H9 (cell line): ENCODE results near the gene RBM7. TPM values are rescaled to one million over a fixed set of nuclear protein-coding genes. Genes with fewer than 3 reads are reported as not detected.

Experiments
- DNase-seq: peaks from one replicate; pipeline ENCODE4 v3.0.0-alpha.2; 2017
- H2AFZ ChIP-seq: one replicate; pipeline ENCODE4 v1.6.1; 2013; ENCODE audit warnings: mild to moderate bottlenecking, low read length, control low read depth, moderate library complexity
- H2AK5ac ChIP-seq: 2 replicates; pipeline ENCODE4 v1.6.1; 2013; ENCODE audit warnings: low read length, control low read depth, mixed read lengths; ENCODE audit not compliant: insufficient read length
- H2BK120ac ChIP-seq: one replicate; pipeline ENCODE4 v1.6.1; 2013; ENCODE audit warnings: low read depth, mild to moderate bottlenecking, low read length, control low read depth, inconsistent platforms; ENCODE audit not compliant: poor library complexity, severe bottlenecking
- H2BK12ac ChIP-seq: 2 replicates; pipeline ENCODE4 v1.6.1; 2013; ENCODE audit warnings: low read length, control low read depth, mixed read lengths, low read depth; ENCODE audit not compliant: insufficient read length
- H2BK15ac ChIP-seq: 2 replicates; pipeline ENCODE4 v1.6.1; 2013; ENCODE audit warnings: low read depth, low read length, control low read depth
- H2BK20ac ChIP-seq: one replicate; pipeline ENCODE4 v1.6.1; 2013; ENCODE audit warnings: low read depth, mild to moderate bottlenecking, low read length, control low read depth, inconsistent platforms; ENCODE audit not compliant: poor library complexity, severe bottlenecking
- H2BK5ac ChIP-seq: 2 replicates; pipeline ENCODE4 v1.6.1; 2013; ENCODE audit warnings: low read length, control low read depth, mixed read lengths; ENCODE audit not compliant: insufficient read length
- H3K14ac ChIP-seq: 2 replicates; pipeline ENCODE4 v1.6.1; 2013; ENCODE audit warnings: low read length, control low read depth; ENCODE audit not compliant: insufficient read depth
- H3K18ac ChIP-seq: 2 replicates; pipeline ENCODE4 v1.6.1; 2013; ENCODE audit warnings: low read depth, mild to moderate bottlenecking, mixed read lengths, low read length, control low read depth; ENCODE audit not compliant: insufficient read length
- H3K23ac ChIP-seq: 2 replicates; pipeline ENCODE4 v1.6.1; 2013; ENCODE audit warnings: low read length, control low read depth, mixed read lengths, low read depth; ENCODE audit not compliant: insufficient read length
- H3K23me2 ChIP-seq: 2 replicates; pipeline ENCODE4 v1.6.1; 2013; ENCODE audit warnings: low read depth, mild to moderate bottlenecking, mixed read lengths, low read length, control low read depth; ENCODE audit not compliant: insufficient read length, poor library complexity, severe bottlenecking
- H3K27ac ChIP-seq: 2 replicates; pipeline ENCODE4 v1.5.1; 2013; ENCODE audit warnings: low read length, control low read depth, mixed read lengths, low read depth; ENCODE audit not compliant: insufficient read length
- H3K27me3 ChIP-seq: 2 replicates; pipeline ENCODE4 v1.6.1; 2013; ENCODE audit warnings: low read length, control low read depth, inconsistent platforms; ENCODE audit not compliant: insufficient read depth
- H3K4ac ChIP-seq: 2 replicates; pipeline ENCODE4 v1.6.1; 2013; ENCODE audit warnings: low read depth, mild to moderate bottlenecking, control low read depth, inconsistent platforms, low read length, moderate library complexity
- H3K4me1 ChIP-seq: 2 replicates; pipeline ENCODE4 v1.6.1; 2013; ENCODE audit warnings: low read length, control low read depth, inconsistent platforms; ENCODE audit not compliant: insufficient read depth
- H3K4me2 ChIP-seq: 2 replicates; pipeline ENCODE4 v1.6.1; 2013; ENCODE audit warnings: low read length, control low read depth, mixed read lengths; ENCODE audit not compliant: insufficient read length, insufficient read depth
- H3K56ac ChIP-seq: 2 replicates; pipeline ENCODE4 v1.6.1; 2013; ENCODE audit warnings: low read depth, mild to moderate bottlenecking, mixed read lengths, low read length, control low read depth; ENCODE audit not compliant: insufficient read length
- H3K79me1 ChIP-seq: 2 replicates; pipeline ENCODE4 v1.6.1; 2013; ENCODE audit warnings: low read depth, mild to moderate bottlenecking, moderate library complexity, low read length, control low read depth, inconsistent platforms; ENCODE audit not compliant: insufficient read depth, poor library complexity, severe bottlenecking
- H3K79me2 ChIP-seq: 2 replicates; pipeline ENCODE4 v1.6.1; 2013; ENCODE audit warnings: low read length, control low read depth, inconsistent platforms; ENCODE audit not compliant: insufficient read depth
- H3K9ac ChIP-seq: 2 replicates; pipeline ENCODE4 v1.6.1; 2013; ENCODE audit warnings: low read length, control low read depth, mixed read lengths; ENCODE audit not compliant: insufficient read length; ENCODE audit errors: extremely low read depth
- H3K9me3 ChIP-seq: one replicate; pipeline ENCODE4 v1.6.1; 2013; ENCODE audit warnings: low read depth, low read length, inconsistent platforms; ENCODE audit not compliant: control insufficient read depth
- H3T11ph ChIP-seq: one replicate; pipeline ENCODE4 v1.6.1; 2013; ENCODE audit warnings: mild to moderate bottlenecking, low read length, control low read depth, inconsistent platforms
- H4K20me1 ChIP-seq: one replicate; pipeline ENCODE4 v1.6.1; 2013; ENCODE audit not compliant: control insufficient read depth, insufficient read length, insufficient read depth
- H4K5ac ChIP-seq: 2 replicates; pipeline ENCODE4 v1.6.1; 2013; ENCODE audit warnings: low read depth, mild to moderate bottlenecking, mixed read lengths, low read length, control low read depth; ENCODE audit not compliant: insufficient read length
- H4K8ac ChIP-seq: replicated peaks from 2 replicates; pipeline ENCODE4 v1.6.1; 2013; ENCODE audit warnings: low read length, control low read depth, mixed read lengths, low read depth; ENCODE audit not compliant: insufficient read length
- H4K91ac ChIP-seq: 2 replicates; pipeline ENCODE4 v1.6.1; 2013; ENCODE audit warnings: low read depth, mild to moderate bottlenecking, moderate library complexity, mixed read lengths, low read length, control low read depth; ENCODE audit not compliant: insufficient read length
- H3K27ac Mint-ChIP-seq, 3 experiments: 2 replicates in 2 of 3; 3 replicates in 1 of 3; pipeline ENCODE4 v1.8.0; 2020 to 2021; ENCODE audit warnings: mixed read lengths in 3 of 3, mild to moderate bottlenecking in 1 of 3, moderate library complexity in 1 of 3
- H3K27me3 Mint-ChIP-seq: 2 replicates; pipeline ENCODE4 v1.8.0; 2021; ENCODE audit warnings: low read depth, mild to moderate bottlenecking, moderate library complexity, mixed read lengths
- H3K36me3 Mint-ChIP-seq, 3 experiments: 2 replicates in 2 of 3; 3 replicates in 1 of 3; pipeline ENCODE4 v1.8.0; 2020 to 2021; ENCODE audit warnings: low read depth in 3 of 3, mixed read lengths in 3 of 3; ENCODE audit not compliant: insufficient read depth in 1 of 3
- H3K4me1 Mint-ChIP-seq, 2 experiments: 2 replicates each; pipeline ENCODE4 v1.8.0; 2020; ENCODE audit warnings: mixed read lengths in 2 of 2
- H3K4me3 Mint-ChIP-seq, 2 experiments: 2 replicates in 1 of 2; 3 replicates in 1 of 2; pipeline ENCODE4 v1.8.0; 2020 to 2021; ENCODE audit warnings: mild to moderate bottlenecking in 2 of 2, mixed read lengths in 2 of 2, moderate library complexity in 1 of 2
- H3K9me3 Mint-ChIP-seq, 2 experiments: 2 replicates in 1 of 2; 3 replicates in 1 of 2; pipeline ENCODE4 v1.8.0; 2020; ENCODE audit warnings: mild to moderate bottlenecking in 2 of 2, mixed read lengths in 2 of 2, moderate library complexity in 1 of 2
- CTCF ChIP-seq: fragments of 200-600 bp; sonication (generic); conservative IDR thresholded peaks from 3 replicates; pipeline ENCODE4 v1.8.0; 2021; ENCODE audit warnings: antibody characterized with exemption, mild to moderate bottlenecking
- WGBS: extraction: QIAGEN DNeasy Blood & Tissue Kit; methylation state at CpG from one replicate; pipeline ENCODE4 v1.1.7; 2013; ENCODE audit warnings: missing lambda C conversion rate, low lambda C conversion rate, mixed read lengths; ENCODE audit not compliant: insufficient read length; ENCODE audit errors: extremely low coverage; 5-methylcytosine and 5-hydroxymethylcytosine counted together
- total RNA-seq: library from RNA; stranded (reverse); gene quantifications from 2 replicates; pipeline ENCODE4 v1.2.1, GENCODE V29; 2021

RBM7 gene
- total RNA-seq, 1 experiment from 2014 or later, result 56.4 TPM

GRCh38 chr11:114398303-114398920, 2.1 kb upstream of the RBM7 start:
- no peak overlapping the region for H3K27ac ChIP-seq
- H3K14ac ChIP-seq, result no peak overlapping the region
- H4K91ac ChIP-seq, result no peak overlapping the region
- H3K79me1 ChIP-seq, result no peaks in the 10 kb centered on the region
- H3K23ac ChIP-seq, result no peak overlapping the region
- no peak overlapping the region for H2AK5ac ChIP-seq
- peaks cover 14% of the 10 kb centered on the region; the same call in 1 of the 2 replicates for H3K79me2 ChIP-seq
- no peak for TF ChIP-seq CTCF
- H2AFZ ChIP-seq, result no peak overlapping the region
- H3K4ac ChIP-seq, result no peak overlapping the region
- H3K9me3 ChIP-seq, result no peaks in the 10 kb centered on the region
- peaks cover 4% of the 10 kb centered on the region for H3K23me2 ChIP-seq
- no peak overlapping the region for H3K9ac ChIP-seq
- DNase-seq, result no peak
- no peaks in the 10 kb centered on the region; the same call in 1 of the 2 replicates for H3K4me1 ChIP-seq
- Mint-ChIP-seq H3K27ac (0 out of 7 replicates have a peak overlapping the region, but pooled peaks of 1 of the 3 experiments have one; percentile 75), H3K36me3 (peaks cover 6 to 14% (median 10%) of the 10 kb centered on the region in 3 experiments; a peak in 6 of 7 replicates), H3K4me1 (peaks cover 38 to 39% of the 10 kb centered on the region in 2 experiments), H3K9me3 (no peaks in the 10 kb centered on the region), H3K27me3 (no peaks in the 10 kb centered on the region), H3K4me3 (peak overlapping the region; percentile 94 to 98; a peak in 4 of 5 replicates)
- no peak overlapping the region for H3K56ac ChIP-seq
- no peaks in the 10 kb centered on the region for H3K27me3 ChIP-seq
- H3K4me2 ChIP-seq, result no peak overlapping the region
- H4K8ac ChIP-seq, result no peak overlapping the region
- H2BK120ac ChIP-seq, result no peak overlapping the region
- H3K18ac ChIP-seq, result no peak overlapping the region
- H4K20me1 ChIP-seq, result no peaks in the 10 kb centered on the region
- WGBS, result no CpG with 5 or more reads among the region's 4 CpGs
- H2BK12ac ChIP-seq, result no peak overlapping the region
- no peak overlapping the region for H2BK20ac ChIP-seq
- H4K5ac ChIP-seq, result no peak overlapping the region
- H3T11ph ChIP-seq, result no peak overlapping the region
- no peak overlapping the region for H2BK5ac ChIP-seq
- no peak overlapping the region for H2BK15ac ChIP-seq
